ENCODE results near the gene HIC1. TPM values are rescaled to one million over a fixed set of nuclear protein-coding genes. Genes with fewer than 3 reads are reported as not detected.

Gene HIC1
- total RNA-seq, 2 donors from 2014 or later = 15.5 to 18.0 TPM

DNA sequence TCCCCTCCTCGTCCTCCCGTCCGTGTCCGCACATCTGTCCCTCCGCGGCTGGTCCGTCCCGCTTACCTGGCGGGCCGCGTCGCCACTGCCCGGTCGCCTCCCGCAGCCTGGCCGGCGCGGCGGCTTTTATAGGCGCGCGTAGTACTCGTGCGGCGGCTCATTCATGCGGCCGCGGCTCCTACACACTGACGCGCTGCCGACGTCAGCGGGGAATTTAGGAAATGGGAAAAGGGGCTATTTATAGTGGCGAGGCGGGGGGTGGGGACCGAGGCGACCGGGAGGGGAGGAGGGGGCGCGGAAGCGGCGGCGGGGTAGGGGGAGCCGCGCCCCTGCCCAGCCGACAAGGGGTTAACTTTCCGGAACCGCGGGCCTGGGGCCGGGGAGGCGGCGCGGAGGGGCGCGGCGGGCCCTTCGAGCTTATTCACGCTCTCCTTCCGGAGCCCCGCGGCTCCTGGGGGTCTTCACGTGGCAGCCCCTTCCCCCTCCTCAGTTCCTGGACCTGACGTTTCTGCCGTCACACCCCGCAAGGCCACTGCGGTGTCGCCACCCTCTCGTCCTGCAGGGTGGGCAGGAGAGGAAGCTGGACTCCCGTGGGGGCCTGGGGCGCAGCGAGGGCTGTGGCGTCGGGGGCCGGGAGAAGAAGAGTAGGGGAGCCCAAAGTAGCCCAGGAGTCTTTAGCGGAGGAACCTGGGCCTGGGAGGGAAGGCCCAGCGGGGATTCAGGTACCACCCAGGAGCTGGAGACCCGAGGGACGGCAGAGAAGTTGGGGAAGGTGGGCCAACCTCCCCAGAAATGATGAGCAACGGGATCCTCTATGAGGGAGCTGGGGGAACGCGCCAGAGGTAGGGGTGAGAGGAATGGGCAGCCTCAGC is 3.6 kb upstream of the HIC1 start:
- DNase-seq (ENCODE audit: low spot score) = no peak
- Histone ChIP-seq H3K9me3 (no peaks in the 10 kb centered on the region), H3K27me3 (peaks cover 0 to 7% of the 10 kb centered on the region in 2 donors), H3K4me3 (peak overlapping the region; percentile 48 to 78), H3K4me1 (peaks cover 0 to 55% of the 10 kb centered on the region in 2 donors), H3K27ac (peak overlapping the region in 1 of 2 donors; percentile 35), H3K36me3 (no peaks in the 10 kb centered on the region)
- TF ChIP-seq, protein P1, sequence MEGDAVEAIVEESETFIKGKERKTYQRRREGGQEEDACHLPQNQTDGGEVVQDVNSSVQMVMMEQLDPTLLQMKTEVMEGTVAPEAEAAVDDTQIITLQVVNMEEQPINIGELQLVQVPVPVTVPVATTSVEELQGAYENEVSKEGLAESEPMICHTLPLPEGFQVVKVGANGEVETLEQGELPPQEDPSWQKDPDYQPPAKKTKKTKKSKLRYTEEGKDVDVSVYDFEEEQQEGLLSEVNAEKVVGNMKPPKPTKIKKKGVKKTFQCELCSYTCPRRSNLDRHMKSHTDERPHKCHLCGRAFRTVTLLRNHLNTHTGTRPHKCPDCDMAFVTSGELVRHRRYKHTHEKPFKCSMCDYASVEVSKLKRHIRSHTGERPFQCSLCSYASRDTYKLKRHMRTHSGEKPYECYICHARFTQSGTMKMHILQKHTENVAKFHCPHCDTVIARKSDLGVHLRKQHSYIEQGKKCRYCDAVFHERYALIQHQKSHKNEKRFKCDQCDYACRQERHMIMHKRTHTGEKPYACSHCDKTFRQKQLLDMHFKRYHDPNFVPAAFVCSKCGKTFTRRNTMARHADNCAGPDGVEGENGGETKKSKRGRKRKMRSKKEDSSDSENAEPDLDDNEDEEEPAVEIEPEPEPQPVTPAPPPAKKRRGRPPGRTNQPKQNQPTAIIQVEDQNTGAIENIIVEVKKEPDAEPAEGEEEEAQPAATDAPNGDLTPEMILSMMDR (IDR thresholded peaks at IDR 0.05) = no peak

DNA sequence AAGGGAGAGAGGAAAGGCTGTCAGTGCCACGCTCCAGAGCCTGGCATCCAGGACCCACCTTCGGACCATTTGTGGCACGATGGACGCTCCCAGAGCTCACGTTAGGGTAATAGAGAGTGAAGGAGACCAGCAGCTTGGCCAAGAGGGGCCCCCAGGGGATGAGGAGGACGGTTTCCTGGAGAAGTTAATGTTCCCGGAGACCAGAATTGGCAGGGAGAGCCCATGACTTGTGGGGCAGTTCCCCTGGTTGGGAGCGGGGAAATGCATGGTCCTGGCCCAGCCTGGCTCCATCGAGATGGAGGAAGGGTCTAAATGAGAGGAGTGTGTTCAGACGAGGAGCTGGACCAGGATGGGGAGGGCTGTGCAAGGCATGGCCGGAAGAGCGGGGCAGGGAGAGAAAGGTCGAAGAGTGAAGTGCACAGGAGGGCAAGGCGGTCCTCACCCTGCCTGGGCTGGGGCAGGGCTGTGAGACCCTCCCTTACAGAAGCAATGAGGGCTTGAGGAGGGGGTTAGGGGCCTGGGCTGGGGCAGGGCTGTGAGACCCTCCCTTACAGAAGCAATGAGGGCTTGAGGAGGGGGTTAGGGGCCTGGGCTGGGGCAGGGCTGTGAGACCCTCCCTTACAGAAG is 2.9 kb upstream of the HIC1 start:
- no peaks in the 10 kb centered on the region for H3K9me3 ChIP-seq
- TF ChIP-seq, protein P1 (IDR thresholded peaks at IDR 0.05) = no peak
- H3K27ac ChIP-seq = no peak overlapping the region
- H3K4me1 ChIP-seq = peaks cover 0 to 62% of the 10 kb centered on the region in 2 donors
- peaks cover 0 to 7% of the 10 kb centered on the region in 2 donors for H3K27me3 ChIP-seq
- H3K36me3 ChIP-seq = no peaks in the 10 kb centered on the region
- H3K4me3 ChIP-seq = no peak overlapping the region
- no peak for DNase-seq (ENCODE audit: low spot score)

DNA sequence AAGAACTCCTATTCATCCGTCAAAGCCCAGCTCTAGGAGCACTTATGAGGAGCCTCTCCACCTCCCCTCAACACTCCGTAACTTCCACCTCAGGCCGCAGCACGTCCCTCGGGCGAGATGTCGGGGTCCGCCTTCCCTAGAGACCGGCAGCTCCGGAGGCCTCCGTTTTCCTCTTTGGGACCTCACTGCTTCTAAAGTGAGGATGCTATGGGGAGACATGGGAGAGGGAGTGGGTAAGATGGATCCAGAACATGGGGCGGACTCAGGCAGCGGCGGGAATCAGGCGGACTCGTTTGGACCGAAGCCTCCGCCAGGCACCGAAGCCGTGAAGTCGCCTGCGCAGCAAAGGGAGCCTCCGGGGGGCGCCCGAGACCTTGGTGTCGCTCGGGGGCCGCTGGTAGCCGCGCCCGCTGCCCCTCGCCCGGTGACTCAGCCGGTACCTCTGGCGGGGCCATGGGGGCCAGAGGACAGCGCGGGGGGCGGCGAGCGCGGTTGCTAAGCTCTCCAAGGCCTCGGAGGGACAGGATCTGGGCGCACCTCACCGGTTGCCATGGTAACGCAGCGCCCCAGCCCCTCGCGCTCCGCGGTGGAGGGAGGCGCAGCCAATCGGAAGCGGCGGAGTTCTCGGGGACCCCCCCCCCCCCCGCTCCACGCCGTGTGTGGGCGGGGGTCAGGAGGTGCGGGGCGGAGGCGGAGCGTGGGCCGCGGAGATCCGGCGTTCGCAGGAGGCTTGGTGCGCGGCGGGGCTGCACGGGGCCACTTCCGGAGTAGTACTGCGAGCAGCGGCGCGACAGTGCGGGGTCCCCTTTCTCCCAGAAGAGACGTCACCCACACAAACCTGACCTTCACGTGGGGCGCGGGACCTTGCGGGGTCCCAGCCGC is 1.3 kb upstream of the HIC1 start:
- peak overlapping the region; percentile 20 to 67 for H3K4me3 ChIP-seq
- peak overlapping the region; percentile 38 to 85 for H3K27ac ChIP-seq
- no peaks in the 10 kb centered on the region for H3K9me3 ChIP-seq
- peaks cover 0 to 74% of the 10 kb centered on the region in 2 donors for H3K4me1 ChIP-seq
- H3K27me3 ChIP-seq = peaks cover 0 to 9% of the 10 kb centered on the region in 2 donors
- DNase-seq (ENCODE audit: low spot score) = peak; percentile 85
- no peaks in the 10 kb centered on the region for H3K36me3 ChIP-seq
- TF ChIP-seq, protein P1 (IDR thresholded peaks at IDR 0.05) = peak in 1 of 2 donors; percentile 79

DNA sequence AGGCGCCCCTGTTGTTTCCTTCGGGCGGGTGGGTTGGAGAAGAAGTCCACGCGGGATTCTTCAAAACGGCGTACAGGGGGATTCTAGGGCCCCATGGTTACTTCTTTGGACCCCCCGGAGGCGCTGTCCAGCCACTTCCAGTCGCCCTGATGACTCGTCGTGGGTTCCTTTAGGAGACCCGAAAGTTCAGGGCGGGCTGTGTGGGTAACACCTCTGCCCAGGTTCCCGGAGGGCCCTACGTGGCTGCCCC is 716 bp upstream of the HIC1 start:
- TF ChIP-seq, protein P1 (IDR thresholded peaks at IDR 0.05) = no peak
- Histone ChIP-seq H3K4me1 (peaks cover 0 to 74% of the 10 kb centered on the region in 2 donors), H3K4me3 (peak overlapping the region; percentile 20 to 67), H3K36me3 (no peaks in the 10 kb centered on the region), H3K27me3 (peaks cover 0 to 12% of the 10 kb centered on the region in 2 donors), H3K9me3 (no peaks in the 10 kb centered on the region), H3K27ac (peak overlapping the region; percentile 38 to 85)
- no peak for DNase-seq (ENCODE audit: low spot score)

DNA sequence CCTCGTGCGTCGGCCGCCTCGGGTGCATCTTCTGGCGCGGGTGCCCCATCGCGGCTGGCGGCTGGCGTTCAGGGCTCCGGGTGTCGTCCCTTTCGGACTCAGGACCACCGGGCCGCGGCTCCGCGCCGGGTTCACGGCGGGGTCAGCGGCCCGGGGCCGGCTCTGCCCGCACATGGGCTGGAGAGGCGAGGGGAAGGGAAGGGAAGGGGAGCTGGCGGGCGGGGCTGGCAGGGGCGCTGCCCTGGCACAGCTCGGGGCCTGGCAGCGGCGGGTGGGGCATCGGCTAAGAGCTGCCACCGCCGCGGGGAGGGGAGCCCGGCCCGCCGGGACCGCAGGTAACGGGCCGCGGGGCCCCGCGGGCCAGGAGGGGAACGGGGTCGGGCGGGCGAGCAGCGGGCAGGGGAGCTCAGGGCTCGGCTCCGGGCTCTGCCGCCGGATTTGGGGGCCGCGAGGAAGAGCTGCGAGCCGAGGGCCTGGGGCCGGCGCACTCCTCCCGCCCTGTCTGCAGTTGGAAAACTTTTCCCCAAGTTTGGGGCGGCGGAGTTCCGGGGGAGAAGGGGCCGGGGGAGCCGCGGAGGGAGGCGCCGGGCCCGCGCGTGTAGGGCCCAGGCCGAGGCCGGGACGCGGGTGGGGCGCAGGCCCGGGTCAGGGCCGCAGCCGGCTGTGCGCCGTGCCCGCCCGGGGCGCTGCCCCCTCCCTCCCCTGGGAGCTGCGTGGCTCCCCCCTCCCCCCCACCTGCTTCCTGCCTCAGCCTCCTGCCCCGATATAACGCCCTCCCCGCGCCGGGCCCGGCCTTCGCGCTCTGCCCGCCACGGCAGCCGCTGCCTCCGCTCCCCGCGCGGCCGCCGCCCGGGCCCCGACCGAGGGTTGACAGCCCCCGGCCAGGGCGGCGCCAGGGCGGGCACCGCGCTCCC is 646 bp downstream of the HIC1 start:
- Histone ChIP-seq H3K27me3 (peaks cover 0 to 12% of the 10 kb centered on the region in 2 donors), H3K9me3 (no peaks in the 10 kb centered on the region), H3K27ac (peak overlapping the region; percentile 85), H3K36me3 (peaks cover 7% of the 10 kb centered on the region), H3K4me3 (peak overlapping the region; percentile 49 to 67), H3K4me1 (peaks cover 0 to 80% of the 10 kb centered on the region in 2 donors)
- no peak for DNase-seq (ENCODE audit: low spot score)
- TF ChIP-seq, protein P1 (IDR thresholded peaks at IDR 0.05) = no peak
